ENCODE data around the gene TYRP1. TPM values are rescaled to one million over a fixed set of nuclear protein-coding genes. Genes with fewer than 3 reads are reported as not detected.

TYRP1 gene
- total and polyA plus RNA-seq, 7 donors, result 0.09 to 1.2 (median 0.31) TPM; not detected in 3

- peak overlapping the region in 2 of 4 donors; percentile 58 to 61 for H3K27ac ChIP-seq
- WGBS, 2 donors, result 46 to 53% methylated on average over 4 of the region's 4 CpGs
Measured at GRCh38 chr9:12698266-12698665, 5.1 kb downstream of the TYRP1 start.

DNA sequence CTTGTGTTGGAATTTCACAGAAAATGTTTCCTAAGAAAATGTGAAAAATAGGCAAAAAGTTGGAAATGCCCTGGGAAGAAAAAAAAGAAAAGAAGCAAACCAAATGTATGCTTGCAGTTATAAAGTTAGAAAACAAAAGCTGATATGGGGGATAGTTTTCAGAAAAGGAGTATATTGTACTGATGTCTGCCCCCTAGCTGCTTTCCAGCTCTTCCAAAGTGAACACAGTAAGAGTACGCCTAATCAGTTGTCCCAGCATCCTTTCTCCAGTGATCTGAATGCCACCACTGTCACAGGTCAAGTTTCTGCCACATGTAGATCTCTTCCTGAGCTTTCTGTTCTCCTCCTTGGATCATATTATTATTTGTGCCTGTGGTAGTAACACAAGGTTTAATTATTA lies 5.8 kb downstream of the TYRP1 start:
- H3K9me3 ChIP-seq, result no peaks in the 10 kb centered on the region
- peaks cover 0 to 31% (median 22%) of the 10 kb centered on the region in 4 donors for H3K4me1 ChIP-seq
- no peak overlapping the region for H3K4me3 ChIP-seq
- H3K27ac ChIP-seq, result peak overlapping the region in 2 of 4 donors; percentile 58 to 61
- no peaks in the 10 kb centered on the region for H3K27me3 ChIP-seq
- TF ChIP-seq, protein P1, sequence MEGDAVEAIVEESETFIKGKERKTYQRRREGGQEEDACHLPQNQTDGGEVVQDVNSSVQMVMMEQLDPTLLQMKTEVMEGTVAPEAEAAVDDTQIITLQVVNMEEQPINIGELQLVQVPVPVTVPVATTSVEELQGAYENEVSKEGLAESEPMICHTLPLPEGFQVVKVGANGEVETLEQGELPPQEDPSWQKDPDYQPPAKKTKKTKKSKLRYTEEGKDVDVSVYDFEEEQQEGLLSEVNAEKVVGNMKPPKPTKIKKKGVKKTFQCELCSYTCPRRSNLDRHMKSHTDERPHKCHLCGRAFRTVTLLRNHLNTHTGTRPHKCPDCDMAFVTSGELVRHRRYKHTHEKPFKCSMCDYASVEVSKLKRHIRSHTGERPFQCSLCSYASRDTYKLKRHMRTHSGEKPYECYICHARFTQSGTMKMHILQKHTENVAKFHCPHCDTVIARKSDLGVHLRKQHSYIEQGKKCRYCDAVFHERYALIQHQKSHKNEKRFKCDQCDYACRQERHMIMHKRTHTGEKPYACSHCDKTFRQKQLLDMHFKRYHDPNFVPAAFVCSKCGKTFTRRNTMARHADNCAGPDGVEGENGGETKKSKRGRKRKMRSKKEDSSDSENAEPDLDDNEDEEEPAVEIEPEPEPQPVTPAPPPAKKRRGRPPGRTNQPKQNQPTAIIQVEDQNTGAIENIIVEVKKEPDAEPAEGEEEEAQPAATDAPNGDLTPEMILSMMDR (IDR thresholded peaks at IDR 0.05), result no peak
- no peak for TF ChIP-seq POLR2A (IDR thresholded peaks at IDR 0.05)
- TF ChIP-seq POLR2AphosphoS5 (IDR thresholded peaks at IDR 0.05), result no peak
- TF ChIP-seq EP300 (IDR thresholded peaks at IDR 0.05), result no peak
- H3K36me3 ChIP-seq, result no peaks in the 10 kb centered on the region
- WGBS, 2 donors, result 70 to 91% methylated on average over 1 of the region's 1 CpG
- intact Hi-C loops (cut with DNase I), result no loop called here
- no peak for DNase-seq

More at GRCh38 chr9:12698266-12698665, 5.1 kb downstream of the TYRP1 start:
- TF ChIP-seq POLR2A (IDR thresholded peaks at IDR 0.05) (no peak), POLR2AphosphoS5 (IDR thresholded peaks at IDR 0.05) (peak; percentile 41 to 77 (median 60))
- no peak for DNase-seq
- Histone ChIP-seq H3K9me3 (no peaks in the 10 kb centered on the region), H3K36me3 (no peaks in the 10 kb centered on the region), H3K27me3 (no peaks in the 10 kb centered on the region), H3K4me1 (peaks cover 0 to 31% (median 22%) of the 10 kb centered on the region in 4 donors), H3K4me3 (no peak overlapping the region)
- intact Hi-C loops (cut with DNase I), result no loop called here

GRCh38 chr9:12699529-12699928 lies 6.3 kb downstream of the TYRP1 start:
- no peak overlapping the region for H3K4me3 ChIP-seq
- intact Hi-C loops (cut with DNase I), result no loop called here
- TF ChIP-seq POLR2A (IDR thresholded peaks at IDR 0.05) (no peak), EP300 (IDR thresholded peaks at IDR 0.05) (no peak), POLR2AphosphoS5 (IDR thresholded peaks at IDR 0.05) (no peak)
- TF ChIP-seq, protein P1 (IDR thresholded peaks at IDR 0.05), result no peak

DNA sequence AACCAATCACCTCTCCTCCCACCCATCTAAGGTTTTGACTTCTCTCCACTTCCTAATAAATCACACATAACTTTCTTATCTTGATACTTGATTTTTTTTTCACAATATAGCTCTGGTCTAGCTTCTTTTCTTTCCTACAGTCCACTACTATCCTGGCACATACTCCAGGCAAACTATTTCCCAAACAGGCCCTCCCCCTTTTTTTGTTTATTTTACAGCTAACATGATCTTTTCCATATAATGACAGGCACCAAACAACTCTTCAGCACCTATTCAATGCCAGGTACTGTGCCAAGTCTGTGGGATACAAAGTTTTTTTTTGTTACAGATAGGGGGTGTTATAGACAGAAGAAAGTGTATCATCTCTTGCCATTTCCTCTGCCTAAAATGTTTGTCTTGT lies 7.9 kb downstream of the TYRP1 start:
- no peaks in the 10 kb centered on the region for H3K27me3 ChIP-seq
- H3K36me3 ChIP-seq, result no peaks in the 10 kb centered on the region
- no peak overlapping the region for H3K27ac ChIP-seq
- no peak for TF ChIP-seq POLR2AphosphoS5 (IDR thresholded peaks at IDR 0.05)
- TF ChIP-seq, protein P1 (IDR thresholded peaks at IDR 0.05), result no peak
- no peak for TF ChIP-seq POLR2A (IDR thresholded peaks at IDR 0.05)
- no peak for TF ChIP-seq EP300 (IDR thresholded peaks at IDR 0.05)
- no peak for DNase-seq
- no peaks in the 10 kb centered on the region for H3K9me3 ChIP-seq
- no peak overlapping the region for H3K4me3 ChIP-seq
- intact Hi-C loops (cut with DNase I), result no loop called here
- peaks cover 0 to 21% (median 18%) of the 10 kb centered on the region in 4 donors for H3K4me1 ChIP-seq

More at GRCh38 chr9:12699529-12699928, 6.3 kb downstream of the TYRP1 start:
- DNase-seq, result no peak
- Histone ChIP-seq H3K9me3 (no peaks in the 10 kb centered on the region), H3K36me3 (no peaks in the 10 kb centered on the region), H3K4me1 (peaks cover 0 to 31% (median 22%) of the 10 kb centered on the region in 4 donors), H3K27ac (no peak overlapping the region), H3K27me3 (no peaks in the 10 kb centered on the region)

DNA sequence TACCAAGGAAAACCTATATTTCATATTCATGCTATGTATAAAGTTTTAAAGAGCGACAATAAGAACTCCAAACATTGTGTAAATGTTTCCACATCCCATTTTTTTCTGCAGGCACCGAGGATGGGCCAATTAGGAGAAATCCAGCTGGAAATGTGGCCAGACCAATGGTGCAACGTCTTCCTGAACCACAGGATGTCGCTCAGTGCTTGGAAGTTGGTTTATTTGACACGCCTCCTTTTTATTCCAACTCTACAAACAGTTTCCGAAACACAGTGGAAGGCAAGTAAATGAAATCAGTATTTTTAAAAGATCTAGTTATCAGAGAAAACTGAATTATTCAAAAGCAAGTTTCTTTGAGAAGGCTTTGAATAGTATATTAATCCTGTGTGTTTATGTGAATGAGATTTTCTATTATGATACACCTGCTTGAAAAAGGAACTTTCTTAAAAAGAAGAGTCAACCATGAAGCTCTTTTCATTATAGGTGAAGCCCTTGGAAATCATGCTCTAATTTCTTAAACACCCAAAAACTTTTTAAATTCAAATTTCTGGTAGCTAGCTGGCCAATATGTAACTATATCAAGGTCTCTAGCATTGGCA lies 9.1 kb downstream of the TYRP1 start:
- intact Hi-C loops (cut with DNase I), result no loop called here
- WGBS, 2 donors, result 9 to 46% methylated on average over 6 of the region's 6 CpGs
- TF ChIP-seq POLR2AphosphoS5 (IDR thresholded peaks at IDR 0.05), result no peak
- TF ChIP-seq, protein P1 (IDR thresholded peaks at IDR 0.05), result peak in 2 of 4 experiments; percentile 28 to 41
- H3K9me3 ChIP-seq, result no peaks in the 10 kb centered on the region
- no peak overlapping the region for H3K27ac ChIP-seq
- H3K36me3 ChIP-seq, result no peaks in the 10 kb centered on the region
- peaks cover 0 to 19% (median 15%) of the 10 kb centered on the region in 4 donors for H3K4me1 ChIP-seq
- no peaks in the 10 kb centered on the region for H3K27me3 ChIP-seq
- H3K4me3 ChIP-seq, result no peak overlapping the region
- peak; percentile 69 for DNase-seq

All from sigmoid colon (tissue), 7 donors.